K562 (cell line): ENCODE results near the gene JPH3. TPM values are rescaled to one million over a fixed set of nuclear protein-coding genes. Genes with fewer than 3 reads are reported as not detected.

Experiments used
- ATAC-seq: fragments of 200-7000 bp; cut with Tn5 transposase; 3 replicates; pipeline ENCODE4 v1.9.1; 2020; ENCODE audit warnings: moderate library complexity
- BruUV-seq: library from RNA; stranded (reverse); fragments of 400-500 nt; replicated peaks from 2 replicates; lab custom pipeline; 2021; lab: Mats Ljungman, UMichigan
- CTCF ChIA-PET: fragments of 300-600 bp; formaldehyde crosslinking; extraction: SDS; loops from one replicate; lab custom pipeline; 2021; ENCODE audit warnings: low intra/inter-chr PET ratio; lab: Yijun Ruan, JAX
- POLR2A ChIA-PET: fragments of 300-600, 350-650 bp; sonication (Branson Sonifier 250); formaldehyde crosslinking; extraction: SDS; loops from one replicate; lab custom pipeline; 2021; ENCODE audit warnings: antibody characterized with exemption, inconsistent platforms; lab: Yijun Ruan, JAX
- DNase-seq, 4 experiments: peaks; one replicate each; pipeline versions ENCODE4 v3.0.0 to v3.0.0-alpha.2; 2011 to 2018; ENCODE audit warnings: low spot score in 3 of 4, mixed read lengths in 3 of 4; ENCODE audit errors: extremely low read depth in 1 of 4
- FAIRE-seq: peaks from 2 replicates; lab custom pipeline; 2011; peaks lifted over from hg19 to GRCh38; lab: Jason Lieb, UNC
- H2AFZ ChIP-seq: 2 replicates; pipeline ENCODE4 v1.6.0; 2011; ENCODE audit warnings: low read depth, low read length, control low read depth, inconsistent platforms
- H3K27ac ChIP-seq: fragments of 200-600 bp; 3 replicates; pipeline ENCODE4 v1.8.0; 2011; ENCODE audit warnings: low read depth, mild to moderate bottlenecking, control low read depth, inconsistent platforms, low read length, moderate library complexity, mixed read lengths; ENCODE audit errors: extremely low read depth
- H3K27me3 ChIP-seq, 2 experiments: fragments of 300-600 bp in 1 of 2; 2 replicates in 1 of 2; 3 replicates in 1 of 2; pipeline versions ENCODE4 v1.6.0 to v1.8.0; 2011; ENCODE audit warnings: inconsistent platforms in 2 of 2, low read length in 2 of 2, mild to moderate bottlenecking in 1 of 2, mixed read lengths in 1 of 2, moderate library complexity in 1 of 2; ENCODE audit not compliant: control insufficient read depth in 2 of 2, insufficient read depth in 2 of 2
- H3K36me3 ChIP-seq: fragments of 300-600 bp; 3 replicates; pipeline ENCODE4 v1.8.0; 2011; ENCODE audit warnings: mild to moderate bottlenecking, low read length, inconsistent platforms; ENCODE audit not compliant: control insufficient read depth, insufficient read depth
- H3K4me1 ChIP-seq, 2 experiments: fragments of 200-600 bp in 1 of 2; replicated peaks in 1 of 2; 2 replicates in 1 of 2; 3 replicates in 1 of 2; pipeline versions ENCODE4 v1.5.1 to v1.8.0; 2011; ENCODE audit warnings: inconsistent platforms in 2 of 2, low read length in 2 of 2, mild to moderate bottlenecking in 1 of 2, mixed read lengths in 1 of 2, moderate library complexity in 1 of 2; ENCODE audit not compliant: control insufficient read depth in 2 of 2, insufficient read depth in 2 of 2
- H3K4me2 ChIP-seq: 2 replicates; pipeline ENCODE4 v1.6.1; 2011; ENCODE audit warnings: low read length, control low read depth, inconsistent platforms, mixed read lengths; ENCODE audit not compliant: insufficient read depth
- H3K4me3 ChIP-seq: fragments of 200-600 bp; sonication (generic), shearing (Covaris generic); 2 replicates; pipeline ENCODE4 v1.5.1; 2016; ENCODE audit warnings: control low read depth, inconsistent platforms
- H3K79me2 ChIP-seq: fragments of 200-600 bp; 3 replicates; pipeline ENCODE4 v1.8.0; 2011; ENCODE audit warnings: low read length, inconsistent platforms; ENCODE audit not compliant: control insufficient read depth, insufficient read depth
- H3K9ac ChIP-seq, 2 experiments: 2 replicates each; pipeline versions ENCODE4 v1.6.0 to v1.6.1; 2011; ENCODE audit warnings: low read depth in 2 of 2, low read length in 2 of 2, control low read depth in 1 of 2, inconsistent platforms in 1 of 2, mild to moderate bottlenecking in 1 of 2, mixed read lengths in 1 of 2; ENCODE audit not compliant: insufficient read depth in 1 of 2
- H3K9me1 ChIP-seq: one replicate; pipeline ENCODE4 v1.6.0; 2011; ENCODE audit warnings: inconsistent platforms, mild to moderate bottlenecking, low read length, moderate library complexity; ENCODE audit not compliant: control insufficient read depth, insufficient read depth
- H3K9me3 ChIP-seq: replicated peaks from 2 replicates; pipeline ENCODE4 v1.5.1; 2011; ENCODE audit warnings: low read depth, low read length, inconsistent platforms; ENCODE audit not compliant: control insufficient read depth, insufficient read depth
- H4K20me1 ChIP-seq: replicated peaks from 2 replicates; pipeline ENCODE4 v1.6.1; 2011; ENCODE audit warnings: low read length, inconsistent platforms, mixed read lengths; ENCODE audit not compliant: control insufficient read depth, insufficient read depth
- BRCA1 ChIP-seq, 2 experiments: fragments of 450-650 bp in 1 of 2; sonication (generic) in 1 of 2; formaldehyde crosslinking in 1 of 2; IDR thresholded peaks; 2 replicates each; pipeline versions ENCODE4 v1.5.0 to v1.6.1; 2017 to 2020; ENCODE audit warnings: mild to moderate bottlenecking in 1 of 2, missing genetic modification reagents in 1 of 2
- CBX5 ChIP-seq: IDR thresholded peaks from 2 replicates; pipeline ENCODE4 v1.6.1; 2014; ENCODE audit warnings: low read depth, borderline replicate concordance
- CREB5 ChIP-seq: fragments of 250-450 bp; sonication (Bioruptor Pico); IDR thresholded peaks from 2 replicates; pipeline ENCODE4 v1.5.0; 2020; ENCODE audit warnings: mild to moderate bottlenecking
- DMBX1 ChIP-seq: fragments of 250-450 bp; sonication (Bioruptor Pico); IDR thresholded peaks from 2 replicates; pipeline ENCODE4 v1.8.0; 2022; ENCODE audit warnings: inconsistent platforms, mild to moderate bottlenecking, moderate library complexity, borderline replicate concordance
- JUNB ChIP-seq: fragments of 450-650 bp; formaldehyde crosslinking; conservative IDR thresholded peaks from 2 replicates; pipeline ENCODE4 v1.4.0; 2020; ENCODE audit warnings: mild to moderate bottlenecking
- KDM2B ChIP-seq: fragments of 250-450 bp; sonication (Bioruptor Pico); IDR thresholded peaks from 2 replicates; pipeline ENCODE4 v1.8.0; 2021; ENCODE audit warnings: mild to moderate bottlenecking, moderate library complexity
- LEF1 ChIP-seq: fragments of 450-650 bp; IDR thresholded peaks from 2 replicates; pipeline ENCODE4 v1.6.1; 2016; ENCODE audit warnings: mild to moderate bottlenecking
- PREB ChIP-seq: sonication (generic); formaldehyde crosslinking; IDR thresholded peaks from 2 replicates; pipeline ENCODE4 v1.8.1; 2023; ENCODE audit warnings: mild to moderate bottlenecking, missing genetic modification reagents
- SOX6 ChIP-seq: fragments of 450-650 bp; IDR thresholded peaks from 2 replicates; pipeline ENCODE4 v1.6.1; 2014; ENCODE audit warnings: mild to moderate bottlenecking
- ZKSCAN1 ChIP-seq: fragments of 150-350 bp; IDR thresholded peaks from 2 replicates; pipeline ENCODE4 v1.6.1; 2016; ENCODE audit warnings: low read depth, low read length
- ZNF146 ChIP-seq: IDR thresholded peaks from one replicate; pipeline ENCODE4 v1.6.1; 2018; ENCODE audit warnings: missing compliant biosample characterization; ENCODE audit not compliant: unreplicated experiment
- ZNF354B ChIP-seq: fragments of 250-450 bp; sonication (Bioruptor Pico); IDR thresholded peaks from 2 replicates; pipeline ENCODE4 v1.4.0; 2020
- ZNF699 ChIP-seq: fragments of 250-450 bp; sonication (Bioruptor Pico); IDR thresholded peaks from 2 replicates; pipeline ENCODE4 v1.8.0; 2021; ENCODE audit warnings: mild to moderate bottlenecking, moderate library complexity; ENCODE audit not compliant: insufficient replicate concordance
- WGBS: fragments of 100-300 bp; shearing (Covaris generic); methylation state at CpG from one replicate; pipeline ENCODE4 v1.1.6; 2016; ENCODE audit warnings: low coverage, mixed read lengths; ENCODE audit not compliant: insufficient coverage; ENCODE audit errors: missing lambda C conversion rate; 5-methylcytosine and 5-hydroxymethylcytosine counted together
- in situ Hi-C: fragments of 300-500 bp; cut with MboI; formaldehyde crosslinking; loops from 4 replicates; pipeline ENCODE4 v1.15.0; 2018; ENCODE audit warnings: inconsistent platforms, mixed read lengths
- intact Hi-C: fragments of 100-400 bp; cut with micrococcal nuclease; formaldehyde crosslinking; loops from 2 replicates; pipeline ENCODE4 v1.14.2; 2022
- polyA plus RNA-seq, 8 experiments: library from polyadenylated mRNA; depleted of rRNA in 4 of 8; stranded (reverse) in 5 of 8; unstranded in 3 of 8; fragments of >200 nt; fragmentation: Nextera tagmentation in 2 of 8; fragmentation: Illumina TruSeq in 1 of 8; extraction: Ambion mirVana in 2 of 8; extraction: Trizol in 1 of 8; gene quantifications; 2 replicates each; pipeline versions ENCODE4 v1.2.1 to v1.2.3, GENCODE V29; 2011 to 2014; ENCODE audit warnings: inconsistent platforms in 1 of 8, missing spikeins in 1 of 8
- total RNA-seq, 7 experiments: library from RNA; depleted of rRNA in 6 of 7; stranded (reverse); fragments of >200 nt in 6 of 7; fragmentation: Illumina TruSeq in 2 of 7; extraction: Trizol in 2 of 7; gene quantifications; 2 replicates each; pipeline versions ENCODE4 v1.2.1 to v1.2.3, GENCODE V29; 2011 to 2021; ENCODE audit warnings: low replicate concordance in 1 of 7

The JPH3 gene
- total and polyA plus RNA-seq, 9 of the 15 experiments (the other 6 are each of a cell fraction or from before 2014, with no cell fraction given), result 0.01 TPM; not detected in 8

- Histone ChIP-seq H2AFZ (no peak overlapping the region), H3K36me3 (no peaks in the 10 kb centered on the region), H3K27ac (no peak overlapping the region), H3K4me2 (no peak overlapping the region), H3K79me2 (no peaks in the 10 kb centered on the region), H3K9ac (no peak overlapping the region), H3K27me3 (peaks cover 25 to 81% of the 10 kb centered on the region in 2 experiments; a peak in 4 of 5 replicates), H4K20me1 (0 out of 2 replicates have a peak, but pooled peaks cover 8% of the 10 kb centered on the region), H3K9me3 (no peaks in the 10 kb centered on the region), H3K4me3 (no peak overlapping the region), H3K4me1 (no peaks in the 10 kb centered on the region), H3K9me1 (no peaks in the 10 kb centered on the region)
- TF ChIP-seq DMBX1 (CRISPR knock-in tag), result no peak
- TF ChIP-seq ZKSCAN1, result peak; percentile 79; the same call in 1 of the 2 replicates
- TF ChIP-seq LEF1, result no peak
- no peak for TF ChIP-seq SOX6
- FAIRE-seq, result no peak
- intact Hi-C loops (no loop called here), in situ Hi-C loops (no loop called here)
- BruUV-seq, result no TSS peak
- no peak for ATAC-seq
- ChIA-PET CTCF (no interaction called here), POLR2A (interaction anchor here (0.6 kb wide), 2 partner anchors 210 to 259 kb away, joined by 3 read pairs; no protein-coding TSS in a partner anchor)
- no peak for DNase-seq
- 4% methylated on average over 26 of the region's 26 CpGs for WGBS
These were observed 17.3 kb downstream of the JPH3 start for GRCh38 chr16:87619360-87620200.

GRCh38 chr16:87620201-87620495 lies 17.8 kb downstream of the JPH3 start:
- ChIA-PET CTCF (no interaction called here), POLR2A (no interaction called here)
- in situ Hi-C loops, result no loop called here
- no peaks in the 10 kb centered on the region for H3K36me3 ChIP-seq
- no peaks in the 10 kb centered on the region for H3K9me3 ChIP-seq
- H3K27me3 ChIP-seq, result peaks cover 25 to 78% of the 10 kb centered on the region in 2 experiments; a peak in 4 of 5 replicates
- no peak for DNase-seq
- intact Hi-C loops, result no loop called here
- no peak overlapping the region for H3K9ac ChIP-seq
- no peak overlapping the region for H3K4me2 ChIP-seq
- H3K4me3 ChIP-seq, result no peak overlapping the region
- no peak overlapping the region for H3K27ac ChIP-seq
- no peaks in the 10 kb centered on the region for H3K79me2 ChIP-seq
- H2AFZ ChIP-seq, result no peak overlapping the region
- 0% methylated on average over 2 of the region's 5 CpGs for WGBS
- peak; percentile 50; the same call in 2 of the 3 replicates for ATAC-seq
- H4K20me1 ChIP-seq, result 0 out of 2 replicates have a peak, but pooled peaks cover 8% of the 10 kb centered on the region
- H3K9me1 ChIP-seq, result no peaks in the 10 kb centered on the region
- no TSS peak for BruUV-seq
- peaks cover 0 to under 1% of the 10 kb centered on the region in 2 experiments; a peak in 1 of 5 replicates for H3K4me1 ChIP-seq
- no peak for FAIRE-seq
- TF ChIP-seq PREB (CRISPR knock-in tag) (no peak), BRCA1 (IDR thresholded peaks at IDR 0.05) (no peak), BRCA1 (CRISPR knock-in tag; IDR thresholded peaks at IDR 0.05) (no peak), ZNF146 (CRISPR knock-in tag) (no peak), ZNF699 (no peak), CREB5 (CRISPR knock-in tag) (no peak), CBX5 (no peak), KDM2B (CRISPR knock-in tag) (no peak), ZNF354B (CRISPR knock-in tag) (no peak), JUNB (CRISPR knock-in tag) (no peak)
